ENCODE measurements around the gene TMEM80.

TMEM80 gene

DNA sequence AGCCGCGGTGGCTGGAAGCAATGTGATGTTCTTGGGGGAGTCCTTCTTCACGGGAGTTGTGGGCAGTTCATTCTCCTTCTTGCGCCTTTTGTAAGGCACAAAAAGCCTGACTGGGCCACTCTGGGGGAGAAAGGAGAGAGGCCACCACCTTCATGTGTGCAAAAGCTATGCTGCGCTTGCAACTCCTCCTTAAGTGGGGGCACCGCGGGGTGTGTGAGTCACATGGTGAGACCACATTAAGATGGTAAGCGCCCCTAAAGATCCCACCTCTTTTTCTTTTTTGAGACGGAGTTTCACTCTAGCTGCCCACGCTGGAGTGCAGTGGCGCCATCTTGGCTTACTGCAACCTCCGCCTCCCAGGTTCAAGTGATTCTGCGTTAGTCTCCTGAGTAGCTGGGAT is 14.6 kb upstream of the TMEM80 start:
- H3K36me3 ChIP-seq (ENCODE audit: insufficient read depth, low read length), result peaks cover 80% of the 10 kb centered on the region

GRCh38 chr11:686451-687243 is 9.0 kb upstream of the TMEM80 start:
- H3K4me1 ChIP-seq (ENCODE audit: insufficient read depth, low read length), result peaks cover 4% of the 10 kb centered on the region; the same call in 1 of the 2 replicates
- H3K9ac ChIP-seq (ENCODE audit: low read depth, low read length), result no peak overlapping the region
- H3K9me3 ChIP-seq (ENCODE audit: insufficient read depth, low read length, severe bottlenecking), result no peaks in the 10 kb centered on the region
- no peaks in the 10 kb centered on the region for H3K27me3 ChIP-seq (ENCODE audit: insufficient read depth, low read length, poor library complexity)
- ATAC-seq (ENCODE audit: insufficient read depth, low read depth) (no peak; the same call in 2 of the 3 replicates), DNase-seq (no peak)
- peaks cover 24% of the 10 kb centered on the region for H3K79me2 ChIP-seq (ENCODE audit: insufficient read depth, low read length)
- H3K27ac ChIP-seq (ENCODE audit: low read length), result 0 out of 2 replicates have a peak overlapping the region, but pooled peaks have one; percentile 22
- H4K20me1 ChIP-seq (ENCODE audit: insufficient read depth, low read length), result peaks cover 34% of the 10 kb centered on the region
- H3K4me2 ChIP-seq (ENCODE audit: insufficient read depth, low read length), result no peak overlapping the region
- peaks cover 90% of the 10 kb centered on the region for H3K36me3 ChIP-seq (ENCODE audit: insufficient read depth, low read length)
- H3K4me3 ChIP-seq (ENCODE audit: low read depth in 1 of 2, low read length in 2 of 2), result no peak overlapping the region
- H2AFZ ChIP-seq (ENCODE audit: low read depth, low read length), result no peak overlapping the region
- TF ChIP-seq EZH2 (IDR thresholded peaks at IDR 0.05; ENCODE audit: borderline replicate concordance, low read depth, low read length, severe bottlenecking), result no peak
- TF ChIP-seq CTCF (IDR thresholded peaks at IDR 0.05; ENCODE audit: borderline replicate concordance, extremely low read depth, low read length, poor library complexity, severe bottlenecking), result no peak

More for the DNA sequence above, 14.6 kb upstream of the TMEM80 start:
- Histone ChIP-seq H3K4me1 (ENCODE audit: insufficient read depth, low read length) (no peaks in the 10 kb centered on the region), H3K27me3 (ENCODE audit: insufficient read depth, low read length, poor library complexity) (no peaks in the 10 kb centered on the region), H3K79me2 (ENCODE audit: insufficient read depth, low read length) (no peaks in the 10 kb centered on the region), H4K20me1 (ENCODE audit: insufficient read depth, low read length) (0 out of 2 replicates have a peak, but pooled peaks cover 4% of the 10 kb centered on the region), H3K4me2 (ENCODE audit: insufficient read depth, low read length) (no peak overlapping the region), H3K9ac (ENCODE audit: low read depth, low read length) (no peak overlapping the region), H3K9me3 (ENCODE audit: insufficient read depth, low read length, severe bottlenecking) (no peaks in the 10 kb centered on the region), H3K27ac (ENCODE audit: low read length) (no peak overlapping the region), H3K4me3 (ENCODE audit: low read depth in 1 of 2, low read length in 2 of 2) (no peak overlapping the region), H2AFZ (ENCODE audit: low read depth, low read length) (no peak overlapping the region)
- no peak for TF ChIP-seq CTCF (IDR thresholded peaks at IDR 0.05; ENCODE audit: borderline replicate concordance, extremely low read depth, low read length, poor library complexity, severe bottlenecking)
- DNase-seq, result no peak
- no peak for ATAC-seq (ENCODE audit: insufficient read depth, low read depth)

DNA sequence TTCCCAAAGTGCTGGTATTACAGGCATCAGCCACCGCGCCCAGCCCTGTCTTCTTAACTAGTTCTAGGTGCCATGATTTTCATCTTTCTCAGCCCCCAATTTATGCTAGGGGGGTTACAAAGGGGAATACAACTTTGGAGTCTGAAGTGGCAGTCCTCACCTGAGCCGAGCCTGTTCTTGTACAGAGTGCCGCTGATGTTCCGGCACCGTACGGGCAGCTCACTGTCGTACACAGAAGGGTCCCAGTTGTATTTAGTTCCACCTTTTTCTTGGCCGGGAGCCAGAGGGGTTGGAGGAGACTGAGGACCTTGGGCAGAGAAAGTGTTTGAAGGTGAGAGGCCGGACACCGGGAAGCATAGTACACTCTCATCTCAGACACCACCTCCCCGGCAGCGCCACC is 7.9 kb upstream of the TMEM80 start:
- H3K9ac ChIP-seq (ENCODE audit: low read depth, low read length), result no peak overlapping the region
- peaks cover 34% of the 10 kb centered on the region for H3K79me2 ChIP-seq (ENCODE audit: insufficient read depth, low read length)
- TF ChIP-seq CTCF (IDR thresholded peaks at IDR 0.05; ENCODE audit: borderline replicate concordance, extremely low read depth, low read length, poor library complexity, severe bottlenecking) (no peak), EZH2 (IDR thresholded peaks at IDR 0.05; ENCODE audit: borderline replicate concordance, low read depth, low read length, severe bottlenecking) (no peak)
- H3K4me2 ChIP-seq (ENCODE audit: insufficient read depth, low read length), result no peak overlapping the region
- no peak for DNase-seq
- peaks cover 14% of the 10 kb centered on the region for H3K4me1 ChIP-seq (ENCODE audit: insufficient read depth, low read length)
- no peak overlapping the region for H3K27ac ChIP-seq (ENCODE audit: low read length)
- H2AFZ ChIP-seq (ENCODE audit: low read depth, low read length), result no peak overlapping the region
- no peak for ATAC-seq (ENCODE audit: insufficient read depth, low read depth)
- H4K20me1 ChIP-seq (ENCODE audit: insufficient read depth, low read length), result peaks cover 42% of the 10 kb centered on the region
- H3K27me3 ChIP-seq (ENCODE audit: insufficient read depth, low read length, poor library complexity), result no peaks in the 10 kb centered on the region
- H3K36me3 ChIP-seq (ENCODE audit: insufficient read depth, low read length), result peaks cover 85% of the 10 kb centered on the region
- no peak overlapping the region for H3K4me3 ChIP-seq (ENCODE audit: low read depth in 1 of 2, low read length in 2 of 2)
- no peaks in the 10 kb centered on the region for H3K9me3 ChIP-seq (ENCODE audit: insufficient read depth, low read length, severe bottlenecking)
